ENCODE data around the gene ITPKB.
"Not testable (repeated sequence)": the region's sequence is repeated elsewhere in the genome, so short reads cannot be mapped to it uniquely, and the experiment has no call there.

ITPKB gene

DNA sequence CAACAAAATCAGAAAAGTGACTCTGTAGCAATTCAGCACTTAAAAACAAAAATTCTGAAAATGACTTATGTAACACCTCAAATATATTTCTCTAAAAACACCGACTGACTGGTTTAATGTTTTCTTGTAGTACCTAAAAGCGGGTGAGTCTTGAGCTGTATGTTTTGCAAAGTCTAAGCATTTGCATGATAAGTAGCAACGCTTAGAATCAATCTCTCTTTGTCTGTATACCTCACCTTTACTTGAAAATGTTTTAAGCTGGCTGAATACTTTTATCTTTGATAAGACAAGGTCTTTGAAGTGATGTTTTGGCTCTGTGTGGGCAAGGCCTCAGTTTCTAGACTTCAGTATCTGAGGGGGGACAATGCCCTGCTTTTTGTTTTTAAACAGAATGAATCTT lies 8.2 kb downstream of the ITPKB start:
- no peak for DNase-seq (ENCODE audit: low read depth in 2 of 2)

DNA sequence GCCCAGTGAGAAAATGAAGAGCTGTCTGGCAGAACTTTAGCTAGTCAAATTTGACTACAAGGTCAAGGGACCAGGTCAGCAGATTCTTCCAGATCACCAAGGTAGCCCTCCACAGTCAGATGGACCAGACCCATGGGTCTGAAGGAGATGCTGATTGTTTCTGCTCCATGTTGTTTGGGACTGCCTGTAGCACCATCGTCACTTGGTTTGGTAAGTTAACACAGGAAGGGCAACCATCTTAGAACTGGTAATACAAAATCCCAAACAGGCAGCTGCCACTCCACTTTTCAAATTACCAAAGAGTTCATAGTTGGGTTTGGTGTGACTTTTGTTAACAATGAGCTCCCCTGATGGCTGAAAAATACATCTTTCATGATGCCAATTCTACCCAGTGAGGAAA lies 9.0 kb downstream of the ITPKB start:
- no peak for DNase-seq (ENCODE audit: low read depth in 2 of 2)

DNA sequence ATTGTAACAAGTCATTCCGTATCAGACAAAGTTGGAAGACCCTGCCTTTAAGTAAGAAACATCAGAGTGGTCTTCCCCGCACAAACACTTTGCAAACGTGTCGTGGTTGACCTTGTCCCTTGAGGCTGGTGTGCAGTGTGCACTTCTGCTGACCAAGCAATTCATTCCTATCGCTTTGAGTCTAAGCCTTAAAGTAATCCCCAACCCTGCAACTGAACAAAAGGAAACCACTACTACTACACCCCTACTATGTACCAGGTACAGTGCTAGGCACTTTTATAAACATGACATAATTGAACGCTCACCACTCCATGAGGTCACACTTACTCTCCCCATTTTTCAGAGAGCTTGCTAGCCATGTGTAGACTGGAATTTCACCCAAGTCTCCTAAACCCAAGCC lies 10.6 kb downstream of the ITPKB start:
- DNase-seq (ENCODE audit: low read depth in 2 of 2), result no peak

DNA sequence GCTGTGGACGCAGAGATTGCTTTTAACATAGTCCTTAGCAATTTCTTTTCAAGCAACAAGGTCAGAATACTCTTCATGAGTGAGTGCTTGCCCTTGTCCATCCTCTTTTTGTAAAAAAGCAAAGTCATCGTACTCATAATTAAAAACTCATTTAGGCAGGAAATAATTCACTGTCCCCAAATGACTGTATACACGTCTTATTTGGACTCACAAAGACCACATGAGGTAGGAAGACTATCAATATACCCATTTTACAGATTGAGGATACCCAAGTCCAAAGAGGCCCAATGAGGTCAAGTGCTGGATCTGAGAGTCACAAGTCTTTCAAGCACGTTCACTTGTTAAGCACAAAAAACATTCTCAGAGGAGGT lies 13.2 kb downstream of the ITPKB start:
- no peak for DNase-seq (ENCODE audit: low read depth in 2 of 2)

DNA sequence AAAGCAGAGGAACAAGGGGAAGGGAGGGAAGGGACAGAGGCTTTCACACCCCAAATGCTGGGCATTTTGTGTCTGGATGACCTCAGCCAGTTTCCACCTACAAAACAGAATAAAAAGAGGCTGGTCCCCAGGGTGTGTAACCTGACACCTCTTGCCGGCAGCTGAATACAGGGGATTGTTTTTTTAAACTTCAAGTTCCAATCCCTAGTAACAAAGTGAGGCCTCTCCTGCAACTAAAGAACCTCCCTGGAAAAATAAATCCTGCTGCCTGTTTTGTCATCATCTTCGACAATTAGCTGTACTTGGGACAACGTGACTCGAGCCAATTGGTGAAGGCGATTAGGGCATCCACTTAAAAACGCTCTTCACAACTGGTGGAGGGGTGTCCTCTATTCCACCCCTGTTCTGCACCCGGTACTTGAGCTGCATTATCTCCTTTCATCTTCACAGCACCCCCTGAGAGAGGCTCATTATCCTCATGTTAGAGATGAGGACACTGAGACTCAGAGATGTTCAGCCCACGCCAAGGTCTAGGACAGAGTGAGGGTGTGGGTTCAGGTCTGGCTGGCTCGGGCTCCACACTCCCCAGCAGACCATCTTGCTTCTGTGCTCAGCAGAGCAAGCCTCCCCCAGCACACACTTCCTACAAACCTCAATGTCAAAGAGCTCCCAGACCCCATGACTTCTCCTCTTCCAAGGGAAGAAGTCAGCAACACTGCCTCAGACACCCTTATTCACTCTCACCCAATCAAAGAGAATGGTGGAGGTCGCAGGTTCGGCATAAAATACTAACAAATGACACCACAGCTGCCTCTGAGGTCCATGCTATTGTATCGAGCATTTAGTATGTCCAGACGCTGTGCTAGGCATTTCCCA lies 15.2 kb downstream of the ITPKB start:
- no peak for DNase-seq (ENCODE audit: low read depth in 2 of 2)

DNA sequence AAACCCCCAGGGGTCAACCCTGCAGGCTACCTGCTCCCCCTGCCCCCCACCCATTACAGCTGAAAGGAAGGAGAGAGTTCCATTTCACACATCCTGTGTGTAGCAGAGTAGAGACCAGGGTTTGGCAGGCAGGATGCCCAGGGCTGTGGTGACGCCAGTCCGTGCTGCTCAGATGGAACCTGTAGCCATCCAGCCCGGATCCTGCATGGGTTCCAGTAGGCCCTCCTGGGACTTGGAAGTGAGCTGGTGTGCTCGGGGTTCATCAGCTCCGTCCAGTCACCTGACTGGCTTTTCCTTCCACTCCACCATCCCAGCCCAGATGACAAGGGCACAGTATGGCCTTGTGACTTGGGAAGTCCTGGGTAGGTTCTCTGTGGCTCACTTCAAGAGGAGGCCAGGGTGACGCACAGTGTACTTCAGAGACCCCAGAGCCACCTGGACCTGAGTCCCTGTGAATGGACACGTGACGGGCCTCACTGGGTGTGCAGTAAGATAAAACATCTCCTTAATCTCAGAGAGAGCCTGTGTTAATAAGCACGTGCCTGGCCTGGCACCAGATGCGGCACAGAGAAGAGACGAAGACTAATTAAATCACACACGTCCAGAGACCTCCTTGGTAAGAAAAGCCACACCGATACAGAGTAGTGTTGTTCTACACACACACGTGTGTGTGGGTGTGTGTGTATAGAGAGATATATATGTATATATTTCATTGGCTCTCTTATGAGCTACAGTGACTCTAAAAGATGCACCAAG lies 16.0 kb downstream of the ITPKB start:
- no peak for DNase-seq (ENCODE audit: low read depth in 2 of 2)

DNA sequence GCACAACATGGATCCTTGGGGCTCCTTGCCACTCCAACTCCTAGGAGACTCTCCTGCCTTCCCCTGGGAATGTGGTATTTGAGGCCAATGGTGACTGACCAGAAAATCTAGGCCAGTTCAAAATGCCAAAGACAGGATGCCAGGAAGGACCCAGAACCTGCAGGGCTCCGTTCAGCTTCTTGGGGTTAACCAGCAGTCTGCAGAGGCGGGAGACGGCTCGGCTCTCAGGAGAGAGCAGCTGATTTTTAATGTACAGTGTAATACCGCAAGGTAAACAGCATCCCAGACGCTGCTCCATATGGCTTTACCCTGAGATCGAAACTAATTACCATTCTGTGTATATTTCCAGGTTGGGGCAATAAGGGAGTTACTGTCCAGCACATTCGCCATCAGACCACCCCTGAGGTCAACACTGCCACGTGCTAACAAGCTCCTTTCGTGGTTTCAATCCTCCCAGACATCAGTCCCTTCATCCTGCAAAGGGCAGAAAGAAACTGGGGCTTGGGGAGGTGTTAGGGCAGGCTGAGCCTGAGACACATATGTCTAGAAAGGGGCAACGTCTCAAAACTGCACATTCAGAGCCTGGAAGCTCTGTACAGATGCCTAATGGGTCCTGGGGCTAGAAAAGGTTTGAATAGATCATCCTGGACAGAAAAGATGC lies 16.7 kb downstream of the ITPKB start:
- no peak for DNase-seq (ENCODE audit: low read depth in 2 of 2)

DNA sequence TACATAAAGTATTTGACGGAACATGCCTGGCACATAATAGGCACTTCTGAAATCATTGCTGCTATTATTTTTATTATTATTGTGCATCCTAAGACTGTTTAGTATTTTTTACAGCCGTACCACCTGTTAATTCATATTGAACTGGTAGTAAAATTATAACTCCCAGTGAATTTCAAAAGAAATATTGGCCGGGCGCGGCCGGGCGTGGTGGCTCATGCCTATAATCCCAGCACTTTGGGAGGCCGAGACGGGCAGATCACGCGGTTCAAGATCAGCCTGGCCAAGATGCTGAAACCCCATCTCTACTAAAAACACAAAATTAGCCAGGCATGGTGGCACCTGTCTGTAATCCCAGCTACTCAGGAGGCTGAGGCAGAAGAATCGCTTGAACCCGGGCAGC lies 18.5 kb downstream of the ITPKB start:
- not testable (repeated sequence) for DNase-seq (ENCODE audit: low read depth in 2 of 2)

DNA sequence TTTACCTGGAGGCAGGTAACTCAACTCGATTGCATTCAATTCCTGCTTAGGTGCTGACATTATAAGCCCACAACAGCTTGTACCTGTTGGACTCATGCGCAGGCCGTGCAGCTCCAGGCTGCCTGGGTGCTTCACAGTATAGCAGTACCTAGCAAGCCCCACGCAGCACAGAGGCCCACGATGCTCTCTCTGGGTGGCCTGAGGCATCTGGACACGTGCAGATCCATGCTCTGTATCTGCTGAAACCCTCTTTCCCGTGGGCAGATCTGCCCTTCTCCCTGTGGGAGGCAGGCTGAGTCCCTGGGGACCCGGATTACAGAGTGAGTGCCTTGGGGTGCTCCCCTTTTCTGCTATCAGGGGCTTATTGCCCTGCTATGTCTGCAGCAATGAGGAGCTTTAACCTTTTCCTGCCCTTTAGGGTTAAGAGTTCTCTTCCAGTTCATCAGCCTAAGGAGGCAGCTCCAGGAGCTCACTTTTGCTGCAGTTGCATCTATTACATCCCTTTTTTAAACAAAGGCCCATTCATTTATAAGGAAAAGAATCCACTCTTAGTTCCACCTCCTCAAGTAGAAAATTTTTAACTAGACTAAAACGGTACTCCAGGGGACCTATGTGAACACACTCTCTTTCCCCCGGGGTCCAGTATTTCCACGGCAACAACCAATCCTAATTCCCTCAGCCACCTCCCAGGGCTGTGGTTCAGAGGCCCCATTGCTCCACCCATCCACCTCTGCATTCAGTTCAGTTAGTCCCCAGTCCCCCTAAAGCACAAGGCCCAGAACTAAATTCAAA lies 19.3 kb downstream of the ITPKB start:
- DNase-seq (ENCODE audit: low read depth in 2 of 2), result no peak

DNA sequence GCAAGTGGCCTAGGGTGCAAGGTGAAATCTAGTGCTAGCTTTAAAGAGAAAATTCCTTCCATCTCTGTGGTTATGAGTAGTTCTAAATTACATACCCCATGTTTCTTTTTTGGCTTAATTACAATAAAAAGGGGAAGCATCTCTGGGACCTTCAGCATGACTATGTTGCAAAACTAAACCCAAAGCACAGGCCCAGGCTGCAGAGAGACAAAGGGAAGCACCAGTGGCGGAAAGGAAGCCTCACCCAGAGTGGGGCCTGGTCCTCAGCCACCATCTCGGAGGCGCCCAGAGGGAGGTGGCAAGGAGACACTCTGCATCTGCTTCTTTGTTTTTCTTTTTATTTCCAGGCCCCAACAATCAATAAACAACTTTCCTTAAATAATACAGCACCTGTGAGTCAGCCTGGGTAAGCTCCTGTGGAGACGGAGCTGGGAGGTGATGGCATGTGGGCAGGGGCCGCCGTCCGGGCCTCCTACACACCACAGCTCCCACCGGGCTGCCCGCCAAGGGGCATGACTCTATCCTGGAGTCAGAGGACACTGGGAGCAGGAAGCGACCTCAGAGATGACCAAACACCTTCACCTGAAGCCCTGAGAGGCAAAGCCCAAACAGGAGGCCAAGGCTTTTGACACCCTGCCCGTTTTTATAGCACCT lies 21.7 kb downstream of the ITPKB start:
- DNase-seq (ENCODE audit: low read depth in 2 of 2), result no peak

DNA sequence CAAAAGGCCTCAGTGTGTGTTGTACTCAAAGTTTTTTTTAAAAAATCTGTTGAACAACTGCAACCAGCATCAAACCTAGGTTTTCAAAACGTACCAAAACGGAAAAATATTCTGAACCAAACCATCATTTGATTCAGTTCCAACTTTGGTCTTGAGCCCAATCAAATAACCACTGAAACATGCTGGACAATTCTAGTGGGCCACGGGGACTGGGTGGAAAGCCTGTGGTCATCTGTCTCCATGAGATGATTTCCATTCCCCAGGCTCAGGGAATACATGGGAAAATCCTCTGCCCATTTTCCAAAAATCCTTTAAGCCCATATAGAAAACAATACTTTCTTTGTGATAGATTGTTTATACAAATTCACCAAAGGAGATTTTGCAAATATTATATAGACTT lies 22.5 kb downstream of the ITPKB start:
- DNase-seq (ENCODE audit: low read depth in 2 of 2), result no peak

DNA sequence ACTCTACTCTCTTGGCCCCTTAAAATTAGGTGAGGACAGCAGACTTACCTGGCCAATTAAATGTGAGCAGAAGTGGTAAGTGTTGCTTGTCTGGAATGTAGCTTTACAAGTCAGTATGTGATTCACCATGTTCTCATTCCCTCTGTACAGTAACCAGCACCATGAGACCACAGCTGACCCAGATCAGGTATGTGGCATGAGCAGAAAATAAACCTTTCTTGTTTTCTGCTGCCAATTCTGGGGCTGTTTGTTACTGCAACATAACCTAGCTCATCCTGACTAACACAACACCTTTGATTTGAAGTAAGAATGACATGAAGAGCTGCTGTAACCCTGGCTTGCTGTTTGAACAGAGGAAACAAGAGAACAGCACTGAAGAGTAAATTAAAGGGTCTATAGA lies 24.9 kb downstream of the ITPKB start:
- DNase-seq (ENCODE audit: low read depth in 2 of 2), result no peak

DNA sequence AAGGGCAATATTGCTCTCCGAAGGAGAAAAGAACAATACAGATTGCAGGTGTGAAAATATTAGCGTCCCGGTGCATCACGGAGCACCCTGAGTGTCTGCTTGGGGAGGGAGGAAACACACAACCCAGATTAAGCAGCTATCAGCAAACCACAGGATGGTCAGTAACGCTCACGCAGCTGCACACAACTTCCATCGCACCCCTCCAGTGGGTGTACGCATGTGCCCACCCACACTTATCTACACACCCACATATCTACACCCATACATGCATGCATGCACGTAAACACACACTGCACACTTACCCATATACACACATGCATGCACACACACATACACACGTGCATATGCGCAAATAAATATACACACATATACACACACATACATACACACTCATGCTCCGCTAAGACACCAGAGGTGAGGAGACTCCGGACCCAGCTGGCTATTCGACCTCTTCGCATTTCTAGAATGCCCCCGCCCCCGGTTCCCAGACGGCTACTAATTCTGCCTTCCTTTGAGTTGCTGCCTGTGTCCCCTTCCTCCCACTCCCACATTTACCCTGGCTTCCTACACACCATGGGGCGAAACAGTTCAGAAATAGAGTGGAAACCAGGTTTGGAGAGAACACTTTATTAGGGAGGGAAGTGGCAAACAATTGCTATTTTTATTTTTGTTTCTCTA lies 26.2 kb downstream of the ITPKB start:
- DNase-seq (ENCODE audit: low read depth in 2 of 2), result no peak

DNA sequence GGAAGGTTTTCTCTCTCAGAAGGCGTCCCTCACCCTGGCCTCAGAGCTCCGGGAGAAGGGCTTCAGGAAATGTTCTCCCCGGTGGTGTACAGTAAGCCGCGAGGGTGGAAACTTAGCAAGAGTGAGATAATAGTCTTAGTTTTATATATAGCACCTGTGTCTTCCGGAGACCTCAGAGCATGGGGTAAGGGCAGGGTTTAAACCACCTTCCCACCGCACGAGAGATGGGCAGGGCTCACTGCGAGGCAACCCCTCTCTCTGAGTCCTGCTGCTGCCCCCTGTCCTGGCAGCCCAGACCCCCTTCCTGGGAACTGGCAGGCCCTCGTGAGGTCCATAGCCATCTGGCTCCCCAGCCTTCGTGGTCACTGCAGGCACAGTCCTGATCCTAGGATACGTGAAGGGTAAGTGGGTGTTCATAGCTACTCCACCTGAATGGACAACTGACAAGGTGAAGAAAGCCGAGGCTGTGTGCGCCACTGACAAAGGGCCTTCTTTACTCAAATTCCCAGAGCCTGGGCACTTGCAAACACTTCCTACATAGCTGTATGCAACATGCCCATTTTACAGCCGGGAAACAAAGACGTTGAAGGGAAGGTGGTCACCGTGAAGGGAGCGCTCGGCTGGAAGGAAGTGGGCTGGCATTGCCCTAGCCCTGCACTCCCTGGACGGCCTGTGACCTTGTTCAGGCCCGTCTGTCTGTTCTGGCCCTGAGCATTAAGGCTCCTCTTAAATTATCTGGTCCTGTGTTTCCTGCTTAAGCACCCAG lies 26.9 kb downstream of the ITPKB start:
- DNase-seq (ENCODE audit: low read depth in 2 of 2), result no peak

DNA sequence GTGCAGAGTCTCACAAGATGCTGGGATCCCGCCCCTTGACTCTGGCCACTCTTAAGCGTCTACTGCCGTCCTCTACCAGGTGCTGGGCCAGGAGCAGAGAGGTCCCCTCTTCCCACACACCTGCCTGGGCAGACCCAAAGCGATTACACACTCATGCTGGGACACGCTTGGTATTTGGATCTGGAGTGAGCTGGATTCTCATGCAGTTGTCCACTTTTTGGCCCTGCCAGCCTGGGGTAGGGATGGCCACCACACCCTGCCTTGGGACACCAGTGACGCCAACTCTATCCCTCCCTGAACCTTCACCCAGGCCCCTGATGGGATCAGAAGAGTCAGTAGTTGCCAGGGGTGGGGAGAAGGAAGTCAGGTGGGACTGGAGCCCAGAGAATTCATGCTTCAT lies 28.6 kb downstream of the ITPKB start:
- no peak for DNase-seq (ENCODE audit: low read depth in 2 of 2)

DNA sequence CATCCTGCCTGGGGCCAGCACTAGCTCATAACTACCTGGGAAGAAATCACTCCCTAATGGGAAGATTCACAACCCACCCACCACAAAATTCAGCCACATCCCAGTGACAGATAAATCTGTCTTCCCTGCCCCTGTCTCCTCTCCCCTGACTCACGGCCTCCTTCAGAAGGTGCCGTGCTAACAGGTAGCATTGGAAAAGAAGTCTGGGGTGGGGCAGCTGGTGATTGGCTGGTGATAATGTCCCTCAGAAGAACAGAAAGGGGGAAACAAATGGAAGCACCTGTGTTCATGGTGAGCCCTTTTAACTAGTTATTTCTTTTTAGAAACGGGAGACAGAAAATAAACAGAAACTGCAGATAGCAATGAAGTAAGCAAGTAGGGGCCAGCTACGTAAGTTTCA lies 29.1 kb downstream of the ITPKB start:
- DNase-seq (ENCODE audit: low read depth in 2 of 2), result no peak

DNA sequence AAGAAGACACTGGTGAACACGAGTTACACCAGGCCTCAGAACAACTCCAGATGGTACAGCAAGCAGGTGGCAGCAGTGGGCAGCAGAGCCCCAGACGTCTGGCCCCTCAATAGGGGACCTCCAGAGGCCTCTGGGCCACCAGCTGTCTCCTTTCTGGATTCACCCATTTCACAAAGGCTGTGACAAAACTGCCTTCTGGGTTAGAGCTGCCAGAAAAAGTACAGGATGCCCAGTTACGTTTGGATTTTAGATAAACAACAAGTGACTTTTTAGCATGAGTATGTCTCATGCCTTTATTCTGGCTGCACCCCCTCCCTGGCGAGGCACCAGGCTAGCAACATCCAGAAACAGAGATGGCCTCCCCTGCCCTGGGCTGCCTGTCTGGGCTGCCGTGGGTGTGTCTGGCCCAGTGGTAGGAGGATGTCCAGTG lies 30.1 kb downstream of the ITPKB start:
- DNase-seq (ENCODE audit: low read depth in 2 of 2), result no peak

DNA sequence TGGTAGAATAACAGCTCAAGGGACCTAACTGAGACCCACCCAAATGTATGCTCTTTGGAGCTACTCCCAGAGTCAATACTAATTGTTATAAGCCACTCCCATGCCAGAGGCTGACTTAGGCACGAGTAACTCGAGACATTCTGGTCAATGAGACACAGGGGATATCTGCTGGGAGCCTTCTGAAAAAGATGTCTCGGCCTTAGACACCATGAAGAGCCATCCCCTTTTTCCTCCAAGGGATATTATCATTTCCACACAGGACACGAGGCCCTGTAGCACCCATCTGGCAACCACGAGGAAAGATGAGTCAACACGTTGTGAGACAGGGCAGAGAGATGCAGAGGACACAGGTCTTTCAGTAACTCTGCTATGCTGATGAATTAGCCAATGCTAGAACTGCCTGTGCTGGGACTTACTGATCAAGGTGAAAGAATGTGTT lies 30.7 kb downstream of the ITPKB start:
- no peak for DNase-seq (ENCODE audit: low read depth in 2 of 2)

DNA sequence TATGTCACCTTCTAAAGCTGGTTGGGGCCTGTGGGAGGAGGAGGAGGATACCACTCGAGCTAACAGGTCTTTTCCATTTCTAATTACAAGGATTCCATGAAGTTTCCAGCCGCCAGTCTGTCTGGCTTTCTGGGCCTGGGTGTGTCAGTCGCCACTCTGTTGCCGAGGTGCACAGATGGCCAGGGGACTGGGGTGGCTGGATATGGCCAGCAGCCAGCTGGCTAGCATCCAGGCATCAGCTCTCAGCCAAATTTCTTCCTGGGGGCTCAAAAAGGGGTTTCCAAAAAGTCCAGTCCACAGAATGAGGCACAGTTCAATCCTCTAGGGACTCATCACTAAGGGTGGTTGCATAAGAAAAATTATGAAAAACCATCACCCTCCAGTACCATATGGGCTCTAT lies 32.4 kb downstream of the ITPKB start:
- DNase-seq (ENCODE audit: low read depth in 2 of 2), result no peak
